Right lobe of liver (tissue), 6 donors: Measurements from ENCODE around the gene DENND11. TPM values are rescaled to one million over a fixed set of nuclear protein-coding genes. Genes with fewer than 3 reads are reported as not detected.
"Not testable (repeated sequence)": the region's sequence is repeated elsewhere in the genome, so short reads cannot be mapped to it uniquely, and the experiment has no call there.

Source experiments
- ATAC-seq, 4 donors: fragments of 200-7000 bp; cut with Tn5 transposase; one replicate each; pipeline ENCODE4 v1.9.1; 2020; ENCODE audit warnings: mild to moderate bottlenecking in 4 of 4, moderate library complexity in 4 of 4
- DNase-seq, 3 donors: peaks; one replicate each; pipeline ENCODE4 v3.0.0-alpha.2; 2020
- H3K27ac ChIP-seq, 3 donors: fragments of 200-600 bp; one replicate each; pipeline ENCODE4 v1.8.0; 2022
- H3K27me3 ChIP-seq, 2 donors: fragments of 200-600 bp; one replicate each; pipeline ENCODE4 v1.8.0; 2022
- H3K36me3 ChIP-seq, 4 donors: fragments of 200-600 bp; sonication (generic) in 1 of 4; one replicate each; pipeline versions ENCODE4 v1.5.1 to v1.8.0; 2017 to 2022; ENCODE audit warnings: control low read depth in 1 of 4
- H3K4me1 ChIP-seq, 4 donors: fragments of 200-600 bp; sonication (generic) in 1 of 4; one replicate each; pipeline versions ENCODE4 v1.5.1 to v1.8.0; 2017 to 2022; ENCODE audit warnings: control low read depth in 1 of 4
- H3K4me3 ChIP-seq, 3 donors: fragments of 200-600 bp; one replicate each; pipeline ENCODE4 v1.8.0; 2022
- H3K9me3 ChIP-seq, 4 donors: fragments of 200-600 bp; sonication (generic) in 1 of 4; one replicate each; pipeline versions ENCODE4 v1.5.1 to v1.8.0; 2017 to 2022; ENCODE audit warnings: control low read depth in 1 of 4
- CTCF ChIP-seq, 4 donors: fragments of 200-600 bp in 3 of 4; fragments of 450-650 bp in 1 of 4; IDR thresholded peaks; one replicate each; pipeline versions ENCODE4 v1.5.1 to v1.8.0; 2016 to 2022; ENCODE audit warnings: antibody characterized with exemption in 4 of 4, mild to moderate bottlenecking in 2 of 4
- POLR2A ChIP-seq: fragments of 450-650 bp; IDR thresholded peaks from one replicate; pipeline ENCODE4 v1.6.1; 2017; ENCODE audit warnings: antibody characterized with exemption, mild to moderate bottlenecking
- WGBS: methylation state at CpG from one replicate; pipeline ENCODE4 v1.1.6; 2018; ENCODE audit warnings: low coverage, low lambda C conversion rate; ENCODE audit not compliant: insufficient coverage; ENCODE audit errors: missing lambda C conversion rate; 5-methylcytosine and 5-hydroxymethylcytosine counted together
- intact Hi-C, 2 donors: fragments of 100-400 bp; cut with DNase I; formaldehyde crosslinking; loops; one replicate each; pipeline versions ENCODE4 v1.11.2 to v1.14.1; 2022
- total RNA-seq, 6 experiments: library from RNA; depleted of rRNA in 2 of 6; stranded (reverse); fragments of >200 nt in 2 of 6; fragmentation: NEBNext Ultra II Directional in 3 of 6; extraction: Animal tissue kit (Norgen Biotek cat#: 25700) in 3 of 6; gene quantifications; one replicate each; pipeline versions ENCODE4 v1.1.0 to v1.2.4, GENCODE V29; 2016 to 2023
- donor health status: DM: no; HTN: yes; CAD: no.
- donor health status: DM: no; HTN: no; CAD: no.
- donor health status: DM: no; HTN: no; CAD: no.
- donor health status: DM: no; HTN: yes; CAD: no.
- donor health status: DM: no; HTN: yes; CAD: no.

DENND11 gene
- total RNA-seq, 6 experiments from 2014 or later: 24.4 to 30.8 (median 26.3) TPM

- Histone ChIP-seq H3K27me3 (no peaks in the 10 kb centered on the region), H3K27ac (peak overlapping the region; percentile 16 to 61 (median 59)), H3K4me3 (no peak overlapping the region), H3K4me1 (peaks cover 0 to 45% (median 16%) of the 10 kb centered on the region in 4 donors), H3K36me3 (no peaks in the 10 kb centered on the region), H3K9me3 (no peaks in the 10 kb centered on the region)
- ATAC-seq: peak; percentile 95 to 99 (median 97)
- peak; percentile 50 for TF ChIP-seq POLR2A
- no peak for TF ChIP-seq CTCF (IDR thresholded peaks at IDR 0.05)
- intact Hi-C loops: no loop called here
- WGBS: 14% methylated on average over 5 of the region's 6 CpGs
- DNase-seq: peak; percentile 89 to 95 (median 93)
These were observed 6.1 kb downstream of the DENND11 start for GRCh38 chr7:141695803-141696289.

DNA sequence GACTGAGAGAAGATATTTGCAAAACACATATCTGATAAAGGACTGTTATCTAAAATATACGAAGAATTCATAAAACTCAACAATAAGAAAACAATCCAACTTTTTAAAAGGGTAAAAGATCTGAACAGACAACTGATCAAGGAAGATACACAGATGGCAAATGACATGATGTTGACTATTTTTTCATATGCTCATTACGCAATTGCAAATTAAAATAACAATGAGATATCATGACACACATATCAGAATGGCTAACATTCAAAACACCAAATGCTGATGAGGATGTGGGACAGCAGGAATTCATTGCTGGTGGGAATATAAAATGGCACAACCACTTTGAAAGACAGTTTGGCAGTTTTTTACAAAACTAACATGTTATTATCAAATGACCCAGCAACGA lies 8.9 kb downstream of the DENND11 start:
- H3K4me1 ChIP-seq: peaks cover 0 to 58% (median 24%) of the 10 kb centered on the region in 4 donors
- no peaks in the 10 kb centered on the region for H3K9me3 ChIP-seq
- DNase-seq (no peak), ATAC-seq (no peak)
- no peak overlapping the region for H3K4me3 ChIP-seq
- no peak for TF ChIP-seq POLR2A
- TF ChIP-seq CTCF (IDR thresholded peaks at IDR 0.05): no peak
- H3K27ac ChIP-seq: no peak overlapping the region
- no peaks in the 10 kb centered on the region for H3K36me3 ChIP-seq
- intact Hi-C loops: no loop called here
- WGBS: 86% methylated on average over 3 of the region's 3 CpGs
- H3K27me3 ChIP-seq: no peaks in the 10 kb centered on the region

DNA sequence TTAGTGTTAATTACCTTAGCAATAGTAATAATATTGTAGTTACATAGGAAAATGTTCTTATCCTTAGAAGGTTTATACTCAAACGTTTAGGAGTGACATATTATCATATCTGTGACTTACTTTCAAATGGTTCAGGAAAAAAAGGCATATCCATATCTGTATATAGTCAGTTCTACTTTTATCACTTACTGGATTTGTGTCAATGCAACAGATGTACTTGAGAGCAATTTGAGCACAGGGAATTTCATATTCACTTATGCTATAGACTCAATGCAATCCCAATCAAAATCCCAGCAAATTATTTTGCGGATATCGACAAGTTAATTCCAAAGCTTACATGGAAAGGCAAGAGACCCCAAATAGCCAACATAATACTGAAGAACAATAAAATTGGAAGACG lies 10.0 kb downstream of the DENND11 start:
- WGBS: 84% methylated on average over 4 of the region's 4 CpGs

DNA sequence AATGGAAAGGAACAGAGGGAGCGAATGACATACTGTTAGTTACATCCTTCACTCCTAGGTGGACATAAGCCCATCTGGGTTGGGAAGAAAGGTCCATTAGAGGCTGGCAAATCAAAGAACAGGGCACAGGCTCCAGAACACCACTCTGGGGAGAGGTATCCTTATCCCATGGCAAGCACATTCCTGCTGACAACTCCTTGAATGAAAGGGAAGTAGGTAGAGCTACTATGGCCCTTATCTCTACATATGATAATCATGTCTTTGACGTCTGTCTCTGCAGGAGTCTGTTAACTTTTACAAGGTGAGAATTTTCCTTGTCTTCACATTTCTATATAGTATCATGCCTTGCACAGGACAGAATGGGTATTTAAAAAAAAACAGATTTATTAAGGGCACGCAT lies 10.4 kb downstream of the DENND11 start:
- intact Hi-C loops: no loop called here
- WGBS: 79% methylated on average over 2 of the region's 3 CpGs
- no peaks in the 10 kb centered on the region for H3K9me3 ChIP-seq
- no peak for ATAC-seq
- H3K4me1 ChIP-seq: peaks cover 0 to 55% (median 22%) of the 10 kb centered on the region in 4 donors
- H3K36me3 ChIP-seq: no peaks in the 10 kb centered on the region
- no peaks in the 10 kb centered on the region for H3K27me3 ChIP-seq
- no peak overlapping the region for H3K27ac ChIP-seq
- no peak for DNase-seq
- no peak overlapping the region for H3K4me3 ChIP-seq
- TF ChIP-seq POLR2A (no peak), CTCF (IDR thresholded peaks at IDR 0.05) (no peak)

More for the DNA sequence above, 10.0 kb downstream of the DENND11 start:
- intact Hi-C loops: no loop called here
- Histone ChIP-seq H3K36me3 (no peaks in the 10 kb centered on the region), H3K9me3 (no peaks in the 10 kb centered on the region), H3K27ac (no peak overlapping the region), H3K4me1 (peaks cover 0 to 55% (median 23%) of the 10 kb centered on the region in 4 donors), H3K4me3 (no peak overlapping the region), H3K27me3 (no peaks in the 10 kb centered on the region)
- ATAC-seq (no peak), DNase-seq (no peak)
- TF ChIP-seq CTCF (IDR thresholded peaks at IDR 0.05): no peak
- no peak for TF ChIP-seq POLR2A

- H3K4me3 ChIP-seq, intact Hi-C loops, DNase-seq, H3K27me3 ChIP-seq, H3K9me3 ChIP-seq, H3K36me3 ChIP-seq, H3K27ac ChIP-seq: not testable (repeated sequence)
- ATAC-seq: peak in 1 of 4 donors; percentile 13
- peaks cover 0 to 49% (median 12%) of the 10 kb centered on the region in 4 donors for H3K4me1 ChIP-seq
- WGBS: 100% methylated on average over 3 of the region's 3 CpGs
These were observed 12.7 kb downstream of the DENND11 start for GRCh38 chr7:141689072-141689825.
